HG03159 (cell line): Measurements from ENCODE around the gene EID1.
"Not testable (repeated sequence)": the region's sequence is repeated elsewhere in the genome, so short reads cannot be mapped to it uniquely, and the experiment has no call there.

Experiments used
- ATAC-seq: cut with Tn5 transposase; IDR thresholded peaks from one replicate; pipeline ENCODE4 v1.9.1; 2021; ENCODE audit warnings: mild to moderate bottlenecking, moderate library complexity; ENCODE audit not compliant: unreplicated experiment

Gene EID1

GRCh38 chr15:48905847-48906246 is 27.9 kb downstream of the EID1 start:
- no peak for ATAC-seq

- ATAC-seq = not testable (repeated sequence)
These were observed 31.4 kb downstream of the EID1 start for GRCh38 chr15:48909313-48909712.

- not testable (repeated sequence) for ATAC-seq
These were observed 32.6 kb downstream of the EID1 start for GRCh38 chr15:48910554-48910953.

DNA sequence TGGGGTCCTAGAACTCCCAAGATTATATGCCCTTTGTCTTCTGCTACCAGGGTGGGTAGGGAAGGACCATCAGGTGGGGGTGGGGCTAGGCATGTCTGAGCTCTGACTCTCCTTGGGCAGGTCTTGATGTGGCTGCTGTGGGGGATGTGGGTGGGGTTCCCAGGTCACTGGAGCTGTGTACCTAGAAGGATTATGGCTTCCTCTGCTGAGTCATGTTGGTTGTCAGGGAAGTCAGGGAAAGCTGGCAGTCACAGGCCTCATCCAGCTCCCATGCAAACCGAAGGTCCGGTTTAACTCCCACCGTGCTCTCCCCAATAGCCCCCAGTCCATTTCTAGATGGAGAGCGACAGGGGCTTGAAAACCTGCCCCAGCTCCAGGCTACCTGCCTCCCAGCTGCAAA is 35.2 kb downstream of the EID1 start:
- ATAC-seq = no peak

DNA sequence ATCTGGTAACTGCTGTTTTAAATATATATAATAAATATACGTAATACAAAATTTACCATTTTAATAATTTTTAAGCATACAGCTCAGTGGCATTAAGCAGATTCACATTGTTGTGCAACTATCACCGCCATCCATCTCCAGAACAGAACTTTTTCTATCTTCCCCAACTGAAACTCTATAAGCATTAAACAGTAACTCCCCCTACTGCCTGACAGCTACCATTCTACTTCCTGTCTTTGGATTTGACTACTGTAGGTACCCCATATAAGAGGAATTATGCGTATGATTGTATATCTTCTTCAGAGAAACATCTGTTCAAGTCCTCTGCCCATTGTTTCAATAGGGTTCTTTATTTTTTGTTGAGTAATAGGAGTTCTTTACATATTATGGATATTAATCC is 36.8 kb downstream of the EID1 start:
- no peak for ATAC-seq

- no peak for ATAC-seq
These were observed 37.9 kb downstream of the EID1 start for GRCh38 chr15:48915861-48916260.

DNA sequence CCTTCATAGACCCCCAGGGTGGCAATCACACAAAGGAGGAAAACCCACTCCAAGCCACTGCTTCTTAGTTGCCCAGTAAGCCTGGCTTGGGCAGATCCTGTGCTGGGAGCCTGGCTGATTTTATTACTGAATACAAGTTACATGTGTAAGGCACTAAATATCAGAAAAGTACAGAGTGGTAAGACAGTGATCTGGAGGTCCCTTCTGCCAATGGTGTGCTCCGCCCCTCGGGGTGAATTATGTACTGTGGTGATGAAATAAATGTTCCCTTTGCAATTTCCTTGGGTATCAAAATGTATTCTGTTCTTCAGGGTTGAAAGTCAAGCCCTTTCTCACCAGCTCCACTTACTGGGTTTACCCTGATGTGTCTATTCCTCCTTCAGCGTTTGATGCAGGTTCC is 38.8 kb downstream of the EID1 start:
- ATAC-seq = no peak

GRCh38 chr15:48922046-48922445 is 44.1 kb downstream of the EID1 start:
- no peak for ATAC-seq

DNA sequence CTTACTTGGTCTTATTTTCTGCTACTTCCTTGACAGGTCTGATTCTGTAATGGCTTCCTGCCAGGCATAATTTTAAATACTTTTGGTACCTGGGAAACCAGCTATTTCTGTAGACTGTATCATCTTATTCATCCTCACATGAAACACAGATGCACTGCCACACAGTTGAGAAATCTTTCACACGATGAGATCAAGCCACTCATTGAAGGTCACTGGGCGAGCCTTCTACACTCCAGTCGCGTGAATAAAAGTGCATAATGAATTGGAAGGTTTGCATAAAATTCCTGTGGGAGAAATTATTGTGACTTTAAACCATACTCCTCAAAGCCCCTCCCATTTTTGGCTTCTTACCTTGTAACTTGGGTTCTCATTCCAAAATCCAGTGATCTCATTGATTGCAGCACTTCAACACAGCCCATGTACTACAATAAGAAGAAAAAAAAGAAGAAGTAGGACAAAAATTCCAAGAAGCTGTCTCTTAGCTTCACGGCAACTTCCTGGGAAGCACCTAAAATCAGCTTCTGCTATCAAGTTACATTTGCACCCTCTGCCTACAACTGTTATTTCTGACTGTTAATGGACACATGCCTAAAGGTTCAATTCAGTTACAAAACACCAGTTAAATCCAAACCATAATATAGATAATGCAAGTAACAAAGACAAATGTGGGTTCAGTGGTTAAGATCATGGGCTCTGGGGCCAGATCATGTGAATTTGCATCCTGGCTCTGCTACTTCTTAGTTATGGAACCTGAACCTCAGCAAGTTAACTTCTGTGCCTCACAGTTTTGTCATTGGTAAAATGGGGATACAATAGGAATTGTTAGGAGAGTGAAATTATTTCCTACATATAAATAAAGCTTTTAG is 46.8 kb downstream of the EID1 start:
- no peak for ATAC-seq

DNA sequence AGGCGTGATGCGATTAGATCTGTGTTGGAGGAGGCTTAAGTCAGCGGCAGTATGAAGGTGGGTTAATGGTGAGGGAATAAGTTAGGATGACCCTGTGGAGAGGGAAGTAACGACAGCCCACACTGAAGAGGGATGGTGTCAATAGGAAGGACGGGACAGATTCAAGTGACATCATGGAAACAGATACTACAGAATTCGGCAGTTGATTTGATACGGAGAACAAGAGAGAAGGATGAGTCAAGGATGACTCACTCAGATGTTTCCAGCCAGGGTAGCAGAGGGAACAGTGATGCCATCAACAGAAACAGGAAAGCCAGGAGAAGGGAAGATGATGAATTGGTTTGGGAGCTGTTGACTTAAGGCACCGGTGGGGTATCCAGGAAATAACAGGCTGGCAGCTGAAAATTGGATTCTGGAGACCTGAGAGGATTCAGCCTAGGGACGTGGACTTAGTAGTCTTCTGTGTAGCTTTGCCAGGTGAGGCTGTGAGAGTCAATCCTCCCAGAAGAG is 47.8 kb downstream of the EID1 start:
- no peak for ATAC-seq

DNA sequence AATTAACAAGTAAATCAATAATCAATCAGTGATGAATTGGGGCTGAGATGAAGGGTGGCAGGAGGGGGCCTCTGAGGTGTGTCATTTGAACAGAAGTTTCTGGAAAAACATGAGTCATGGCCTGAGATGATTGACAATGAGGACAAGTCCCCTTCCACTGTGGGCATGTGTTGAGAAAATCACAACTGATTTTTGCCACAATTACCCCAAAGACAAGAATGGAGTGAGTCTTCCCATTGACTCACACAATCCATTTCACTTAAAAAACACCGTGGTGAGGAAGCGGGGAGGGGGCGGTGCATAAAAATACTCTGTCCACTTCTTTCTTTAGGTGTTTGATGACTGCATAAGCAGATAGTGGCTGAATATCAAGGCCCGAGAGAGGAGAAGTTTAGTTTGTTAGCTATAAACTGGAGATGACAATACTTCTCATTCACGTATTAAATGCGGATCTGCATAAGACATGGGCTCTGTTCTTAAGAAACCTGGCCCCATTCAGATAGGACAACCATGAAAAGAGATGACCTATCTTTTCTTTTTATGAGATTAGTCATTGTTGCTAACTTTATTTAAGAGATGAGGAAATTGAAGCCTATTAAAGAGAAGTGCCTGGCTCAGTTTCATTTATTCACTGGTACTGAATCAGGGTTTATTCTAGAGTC is 51.1 kb downstream of the EID1 start:
- no peak for ATAC-seq

DNA sequence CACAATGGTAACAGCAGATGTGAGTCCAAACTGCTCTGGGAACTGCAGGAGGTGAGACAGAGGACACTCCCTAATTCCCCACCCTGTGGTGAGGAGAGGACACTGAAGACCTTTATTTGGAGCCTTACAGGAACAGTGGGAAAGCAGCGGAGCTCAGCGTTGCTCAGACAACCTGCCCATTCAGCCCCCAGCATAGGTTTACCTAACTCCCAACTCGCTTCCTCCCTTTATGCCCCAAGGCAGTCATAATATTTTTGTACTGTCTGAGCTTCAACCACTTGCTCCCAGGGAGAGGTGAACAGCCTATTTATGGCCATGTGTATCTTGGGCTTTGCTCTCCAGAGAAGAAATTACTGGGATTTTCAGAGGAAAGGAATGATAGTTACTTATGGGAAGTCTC is 51.7 kb downstream of the EID1 start:
- no peak for ATAC-seq
